GM12892 (cell line): ENCODE measurements around the gene TSNAXIP1.

Experiments
- POLR2A ChIP-seq: IDR thresholded peaks from 2 replicates; pipeline ENCODE4 v1.6.1; 2011; ENCODE audit warnings: low read depth, low read length, control low read depth
- POLR2AphosphoS5 ChIP-seq: IDR thresholded peaks from 2 replicates; pipeline ENCODE4 v1.6.1; 2011; ENCODE audit warnings: low read depth, low read length, control low read depth
- TAF1 ChIP-seq: IDR thresholded peaks from 2 replicates; pipeline ENCODE4 v1.6.1; 2011; ENCODE audit warnings: low read depth, mild to moderate bottlenecking, control low read depth, low read length, borderline replicate concordance

GRCh38 chr16:67861877-67862276, 55.2 kb downstream of the TSNAXIP1 start:
- no peak for TF ChIP-seq TAF1
- no peak for TF ChIP-seq POLR2A
- no peak for TF ChIP-seq POLR2AphosphoS5
